Mesendoderm (in vitro differentiated cells): ENCODE measurements around the gene ZCCHC2. TPM values are rescaled to one million over a fixed set of nuclear protein-coding genes. Genes with fewer than 3 reads are reported as not detected.
A peak's percentile ranks its signal among the peaks of the same experiment; 100 is the strongest.

Source experiments
- DNase-seq: peaks from one replicate; pipeline ENCODE4 v3.0.0; 2013
- H2AK5ac ChIP-seq: 2 replicates; pipeline ENCODE4 v1.6.1; 2013; ENCODE audit warnings: low read length, inconsistent platforms
- H2BK120ac ChIP-seq: 2 replicates; pipeline ENCODE4 v1.6.1; 2013; ENCODE audit warnings: low read depth, mild to moderate bottlenecking, low read length, moderate library complexity, mixed read lengths
- H2BK15ac ChIP-seq: replicated peaks from 2 replicates; pipeline ENCODE4 v1.6.1; 2013; ENCODE audit warnings: low read depth, mild to moderate bottlenecking, moderate library complexity
- H2BK5ac ChIP-seq: 2 replicates; pipeline ENCODE4 v1.6.1; 2013; ENCODE audit warnings: low read length, inconsistent platforms
- H3K18ac ChIP-seq: 2 replicates; pipeline ENCODE4 v1.6.1; 2013; ENCODE audit warnings: mild to moderate bottlenecking, low read length, mixed read lengths
- H3K23ac ChIP-seq: one replicate; pipeline ENCODE4 v1.6.1; 2013; ENCODE audit warnings: low read length
- H3K27ac ChIP-seq: 2 replicates; pipeline ENCODE4 v1.5.1; 2013; ENCODE audit warnings: low read depth, mild to moderate bottlenecking, inconsistent platforms, low read length, moderate library complexity
- H3K27me3 ChIP-seq: 2 replicates; pipeline ENCODE4 v1.6.1; 2013; ENCODE audit warnings: low read length, control low read depth, mild to moderate bottlenecking, inconsistent platforms; ENCODE audit not compliant: insufficient read depth, poor library complexity
- H3K36me3 ChIP-seq: 2 replicates; pipeline ENCODE4 v1.6.1; 2013; ENCODE audit warnings: low read length, inconsistent platforms; ENCODE audit not compliant: control insufficient read depth, insufficient read depth
- H3K4ac ChIP-seq: one replicate; pipeline ENCODE4 v1.6.1; 2013; ENCODE audit warnings: low read depth, mild to moderate bottlenecking, low read length, moderate library complexity
- H3K4me1 ChIP-seq: 2 replicates; pipeline ENCODE4 v1.6.1; 2013; ENCODE audit warnings: low read depth, low read length, inconsistent platforms; ENCODE audit not compliant: control insufficient read depth
- H3K4me2 ChIP-seq: 2 replicates; pipeline ENCODE4 v1.6.1; 2013; ENCODE audit warnings: low read length
- H3K4me3 ChIP-seq: 2 replicates; pipeline ENCODE4 v1.5.1; 2013; ENCODE audit warnings: mild to moderate bottlenecking, low read length
- H3K56ac ChIP-seq: one replicate; pipeline ENCODE4 v1.6.1; 2013; ENCODE audit warnings: low read length
- H3K79me1 ChIP-seq: 2 replicates; pipeline ENCODE4 v1.6.1; 2013; ENCODE audit warnings: low read length, inconsistent platforms
- H3K79me2 ChIP-seq: 2 replicates; pipeline ENCODE4 v1.6.1; 2013; ENCODE audit warnings: mild to moderate bottlenecking, low read length; ENCODE audit not compliant: control insufficient read depth, insufficient read depth
- H3K9ac ChIP-seq: 2 replicates; pipeline ENCODE4 v1.6.1; 2013; ENCODE audit warnings: low read length, inconsistent platforms
- H4K5ac ChIP-seq: one replicate; pipeline ENCODE4 v1.6.1; 2013; ENCODE audit warnings: low read length
- H4K8ac ChIP-seq: one replicate; pipeline ENCODE4 v1.6.1; 2013; ENCODE audit warnings: low read depth, mild to moderate bottlenecking, control low read depth, low read length, moderate library complexity
- WGBS: extraction: QIAGEN DNeasy Blood & Tissue Kit; methylation state at CpG from one replicate; pipeline ENCODE4 v1.1.7; 2013; ENCODE audit warnings: low lambda C conversion rate, missing lambda C conversion rate; ENCODE audit not compliant: insufficient coverage; ENCODE audit errors: extremely low coverage; 5-methylcytosine and 5-hydroxymethylcytosine counted together
- polyA plus RNA-seq, 2 experiments: library from polyadenylated mRNA; stranded (reverse); fragments of 200-250 nt; gene quantifications; one replicate each; pipeline ENCODE4 v1.2.3, GENCODE V29; 2013

Gene ZCCHC2
- 4.2 TPM for polyA plus RNA-seq (2013, experiment 1 of 2)
- polyA plus RNA-seq (2013, experiment 2 of 2), result 4.7 TPM

- Histone ChIP-seq H3K27me3 (peaks cover 2% of the 10 kb centered on the region), H3K79me2 (no peaks in the 10 kb centered on the region), H3K4me2 (peak within 1 kb of the TSS; percentile 99), H2BK15ac (no peak within 1 kb of the TSS), H3K4ac (no peak within 1 kb of the TSS), H2BK120ac (no peak within 1 kb of the TSS), H3K79me1 (no peaks in the 10 kb centered on the region), H3K36me3 (no peaks in the 10 kb centered on the region), H4K5ac (no peak within 1 kb of the TSS), H3K27ac (peak within 1 kb of the TSS; percentile 94), H3K23ac (no peak within 1 kb of the TSS), H3K56ac (peak within 1 kb of the TSS; percentile 91), H2AK5ac (no peak within 1 kb of the TSS), H3K4me1 (peaks cover 2% of the 10 kb centered on the region), H2BK5ac (no peak within 1 kb of the TSS), H3K18ac (peak within 1 kb of the TSS; percentile 79), H3K4me3 (peak within 1 kb of the TSS; percentile 71), H3K9ac (peak within 1 kb of the TSS; percentile 88), H4K8ac (no peak within 1 kb of the TSS)
- DNase-seq, result peak; percentile 98
- no CpG with 5 or more reads among the region's 87 CpGs for WGBS
Measured at GRCh38 chr18:62522504-62523254, at the start of gene ZCCHC2. Gene ZCCHC2 (plus strand): TSS chr18:62523025. CDS start chr18:62523425, 400 bp downstream.

GRCh38 chr18:62479574-62479973, 43.3 kb upstream of the ZCCHC2 start:
- Histone ChIP-seq H3K4me2 (no peak overlapping the region), H4K5ac (no peak overlapping the region), H3K23ac (no peak overlapping the region), H2BK15ac (no peak overlapping the region), H3K56ac (no peak overlapping the region), H3K27ac (no peak overlapping the region), H3K4ac (no peak overlapping the region), H3K79me1 (no peaks in the 10 kb centered on the region), H3K36me3 (no peaks in the 10 kb centered on the region), H2BK5ac (no peak overlapping the region), H3K27me3 (no peaks in the 10 kb centered on the region), H3K4me1 (no peaks in the 10 kb centered on the region), H3K79me2 (no peaks in the 10 kb centered on the region), H3K4me3 (no peak overlapping the region), H4K8ac (no peak overlapping the region), H2AK5ac (no peak overlapping the region), H3K18ac (no peak overlapping the region), H3K9ac (no peak overlapping the region), H2BK120ac (no peak overlapping the region)
- no CpG with 5 or more reads among the region's 1 CpG for WGBS
- DNase-seq, result no peak

GRCh38 chr18:62480927-62481326, 41.9 kb upstream of the ZCCHC2 start:
- Histone ChIP-seq H3K9ac (no peak overlapping the region), H3K4me3 (no peak overlapping the region), H2BK120ac (no peak overlapping the region), H2BK15ac (no peak overlapping the region), H3K4me2 (no peak overlapping the region), H3K23ac (no peak overlapping the region), H4K8ac (no peak overlapping the region), H3K18ac (no peak overlapping the region), H3K79me1 (no peaks in the 10 kb centered on the region), H3K56ac (no peak overlapping the region), H3K4me1 (no peaks in the 10 kb centered on the region), H3K27me3 (no peaks in the 10 kb centered on the region), H2AK5ac (no peak overlapping the region), H3K27ac (no peak overlapping the region), H4K5ac (no peak overlapping the region), H3K4ac (no peak overlapping the region), H2BK5ac (no peak overlapping the region), H3K36me3 (no peaks in the 10 kb centered on the region), H3K79me2 (no peaks in the 10 kb centered on the region)
- no peak for DNase-seq

GRCh38 chr18:62484941-62485340, 37.9 kb upstream of the ZCCHC2 start:
- no CpG with 5 or more reads among the region's 8 CpGs for WGBS
- H3K79me2 ChIP-seq, result no peaks in the 10 kb centered on the region
- no peak overlapping the region for H3K4ac ChIP-seq
- H4K5ac ChIP-seq, result no peak overlapping the region
- H3K79me1 ChIP-seq, result no peaks in the 10 kb centered on the region
- DNase-seq, result no peak
- H3K18ac ChIP-seq, result no peak overlapping the region
- H3K4me1 ChIP-seq, result no peaks in the 10 kb centered on the region
- H2AK5ac ChIP-seq, result no peak overlapping the region
- no peak overlapping the region for H3K4me2 ChIP-seq
- no peak overlapping the region for H2BK5ac ChIP-seq
- H3K56ac ChIP-seq, result no peak overlapping the region
- no peaks in the 10 kb centered on the region for H3K36me3 ChIP-seq
- H4K8ac ChIP-seq, result no peak overlapping the region
- H3K27ac ChIP-seq, result no peak overlapping the region
- no peak overlapping the region for H3K4me3 ChIP-seq
- H2BK120ac ChIP-seq, result no peak overlapping the region
- H3K23ac ChIP-seq, result no peak overlapping the region
- H3K27me3 ChIP-seq, result no peaks in the 10 kb centered on the region
- H3K9ac ChIP-seq, result no peak overlapping the region
- no peak overlapping the region for H2BK15ac ChIP-seq

DNA sequence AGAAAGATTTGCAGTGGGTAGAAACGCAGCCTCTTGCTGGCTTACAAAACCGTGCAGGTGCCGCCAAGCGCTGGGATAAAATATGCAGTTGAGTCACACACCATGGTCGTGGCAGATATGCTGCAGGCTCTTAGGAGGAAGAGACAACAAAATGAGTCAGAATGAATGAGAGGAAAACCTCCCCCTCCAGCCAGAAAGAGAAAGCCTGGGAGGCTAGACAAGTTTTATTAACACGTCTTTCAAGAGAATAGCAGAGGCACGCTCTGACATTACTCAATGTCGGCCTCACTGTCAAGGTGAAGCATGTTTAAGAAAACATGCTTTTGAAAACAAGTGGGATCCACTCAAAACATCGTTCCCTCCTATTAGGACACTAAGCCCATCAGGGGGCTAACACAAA, 37.1 kb upstream of the ZCCHC2 start:
- H3K79me2 ChIP-seq, result no peaks in the 10 kb centered on the region
- no peak overlapping the region for H3K18ac ChIP-seq
- no CpG with 5 or more reads among the region's 9 CpGs for WGBS
- H3K4me1 ChIP-seq, result no peaks in the 10 kb centered on the region
- no peak overlapping the region for H3K27ac ChIP-seq
- DNase-seq, result peak; percentile 73
- H3K23ac ChIP-seq, result no peak overlapping the region
- H2BK5ac ChIP-seq, result no peak overlapping the region
- H2BK120ac ChIP-seq, result no peak overlapping the region
- H3K56ac ChIP-seq, result no peak overlapping the region
- H2AK5ac ChIP-seq, result no peak overlapping the region
- H3K4me3 ChIP-seq, result no peak overlapping the region
- H3K36me3 ChIP-seq, result no peaks in the 10 kb centered on the region
- H4K8ac ChIP-seq, result no peak overlapping the region
- H3K9ac ChIP-seq, result no peak overlapping the region
- no peak overlapping the region for H3K4me2 ChIP-seq
- H3K27me3 ChIP-seq, result no peaks in the 10 kb centered on the region
- no peak overlapping the region for H2BK15ac ChIP-seq
- H3K79me1 ChIP-seq, result no peaks in the 10 kb centered on the region
- no peak overlapping the region for H3K4ac ChIP-seq
- H4K5ac ChIP-seq, result no peak overlapping the region
